RWPE2 (cell line): ENCODE data around the gene PIK3CB.

Experiments
- ATAC-seq: fragments of 200-7000 bp; cut with Tn5 transposase; 3 replicates; pipeline ENCODE4 v1.9.1; 2021; ENCODE audit warnings: low read depth
- DNase-seq: peaks from one replicate; pipeline ENCODE4 v3.0.0-alpha.2; 2020; ENCODE audit warnings: low spot score
- H3K27ac ChIP-seq: fragments of 450-650 bp; 2 replicates; pipeline ENCODE4 v1.5.1; 2017; ENCODE audit warnings: mild to moderate bottlenecking; ENCODE audit not compliant: poor library complexity, severe bottlenecking
- H3K27me3 ChIP-seq: fragments of 250-450 bp; sonication (Bioruptor Pico); 2 replicates; pipeline ENCODE4 v1.5.1; 2021; ENCODE audit warnings: mild to moderate bottlenecking, moderate library complexity; ENCODE audit not compliant: insufficient read depth, poor library complexity, severe bottlenecking
- H3K36me3 ChIP-seq: fragments of 250-450 bp; sonication (Bioruptor Pico); 2 replicates; pipeline ENCODE4 v1.5.1; 2020; ENCODE audit warnings: low read depth, mild to moderate bottlenecking, moderate library complexity
- H3K4me1 ChIP-seq: fragments of 250-450 bp; sonication (Bioruptor Pico); 2 replicates; pipeline ENCODE4 v1.5.1; 2021; ENCODE audit warnings: mild to moderate bottlenecking, moderate library complexity; ENCODE audit not compliant: insufficient read depth, poor library complexity, severe bottlenecking
- H3K4me3 ChIP-seq: fragments of 250-450 bp; sonication (Bioruptor Pico); 2 replicates; pipeline ENCODE4 v1.5.1; 2021; ENCODE audit warnings: mild to moderate bottlenecking, moderate library complexity; ENCODE audit not compliant: severe bottlenecking
- H3K9me3 ChIP-seq: fragments of 250-450 bp; sonication (Bioruptor Pico); 2 replicates; pipeline ENCODE4 v1.5.1; 2021; ENCODE audit warnings: mild to moderate bottlenecking, moderate library complexity; ENCODE audit not compliant: severe bottlenecking
- CTCF ChIP-seq: fragments of 450-650 bp; IDR thresholded peaks from one replicate; pipeline ENCODE4 v1.5.1; 2017; ENCODE audit warnings: mild to moderate bottlenecking, moderate library complexity; ENCODE audit not compliant: poor library complexity, severe bottlenecking

The PIK3CB gene

GRCh38 chr3:138774529-138775253 is 60.0 kb downstream of the PIK3CB start:
- peak; percentile 99 for ATAC-seq
- peak; percentile 9 for TF ChIP-seq CTCF
- Histone ChIP-seq H3K4me3 (no peak overlapping the region), H3K27ac (peak overlapping the region; percentile 70), H3K36me3 (no peaks in the 10 kb centered on the region), H3K4me1 (peaks cover 20% of the 10 kb centered on the region), H3K9me3 (no peaks in the 10 kb centered on the region), H3K27me3 (no peaks in the 10 kb centered on the region)
- DNase-seq: peak; percentile 76

- Histone ChIP-seq H3K27ac (no peak overlapping the region), H3K4me1 (peaks cover 20% of the 10 kb centered on the region), H3K36me3 (no peaks in the 10 kb centered on the region), H3K4me3 (no peak overlapping the region), H3K27me3 (no peaks in the 10 kb centered on the region), H3K9me3 (peaks cover 5% of the 10 kb centered on the region)
- TF ChIP-seq CTCF: no peak
- no peak for ATAC-seq
- no peak for DNase-seq
Measured at GRCh38 chr3:138771585-138771984, 63.1 kb downstream of the PIK3CB start.

- Histone ChIP-seq H3K4me3 (no peak overlapping the region), H3K4me1 (peaks cover 12% of the 10 kb centered on the region), H3K27me3 (no peaks in the 10 kb centered on the region), H3K36me3 (no peaks in the 10 kb centered on the region; the same call in 1 of the 2 replicates), H3K9me3 (peaks cover 5% of the 10 kb centered on the region), H3K27ac (no peak overlapping the region)
- no peak for TF ChIP-seq CTCF
- no peak for DNase-seq
- ATAC-seq: no peak
Measured at GRCh38 chr3:138769616-138770015, 65.1 kb downstream of the PIK3CB start.

GRCh38 chr3:138768946-138769345 is 65.8 kb downstream of the PIK3CB start:
- Histone ChIP-seq H3K4me1 (peaks cover 10% of the 10 kb centered on the region), H3K27ac (no peak overlapping the region), H3K9me3 (peaks cover 5% of the 10 kb centered on the region), H3K4me3 (no peak overlapping the region), H3K36me3 (no peaks in the 10 kb centered on the region; the same call in 1 of the 2 replicates), H3K27me3 (no peaks in the 10 kb centered on the region)
- no peak for DNase-seq
- ATAC-seq: no peak
- TF ChIP-seq CTCF: no peak

GRCh38 chr3:138768125-138768524 is 66.6 kb downstream of the PIK3CB start:
- Histone ChIP-seq H3K27me3 (no peaks in the 10 kb centered on the region), H3K9me3 (peaks cover 5% of the 10 kb centered on the region), H3K36me3 (no peaks in the 10 kb centered on the region; the same call in 1 of the 2 replicates), H3K27ac (no peak overlapping the region), H3K4me1 (peaks cover 10% of the 10 kb centered on the region), H3K4me3 (no peak overlapping the region)
- ATAC-seq: no peak
- TF ChIP-seq CTCF: no peak
- DNase-seq: no peak
